Measurements from ENCODE around the gene G3BP1. TPM values are rescaled to one million over a fixed set of nuclear protein-coding genes. Genes with fewer than 3 reads are reported as not detected.

Gene G3BP1
- total and polyA plus RNA-seq, 4 donors = 26.9 to 144 (median 62.7) TPM

GRCh38 chr5:151775025-151775606 lies 3.4 kb downstream of the G3BP1 start:
- DNase-seq (ENCODE audit: low spot score) = no peak
- TF ChIP-seq RXRA (IDR thresholded peaks at IDR 0.05) = no peak
- no peak for TF ChIP-seq HNF4A (conservative IDR thresholded peaks at IDR 0.05)
- no peak for TF ChIP-seq REST (IDR thresholded peaks at IDR 0.05)
- TF ChIP-seq ZBTB33 (IDR thresholded peaks at IDR 0.05) = no peak
- no peak for TF ChIP-seq MAX (IDR thresholded peaks at IDR 0.05)
- TF ChIP-seq ATF3 (IDR thresholded peaks at IDR 0.05) = no peak
- no peak for TF ChIP-seq HNF4G (IDR thresholded peaks at IDR 0.05)
- no peak for TF ChIP-seq FOXA2 (IDR thresholded peaks at IDR 0.05)
- TF ChIP-seq RAD21 (IDR thresholded peaks at IDR 0.05) = no peak
- no peak for TF ChIP-seq JUND (IDR thresholded peaks at IDR 0.05)
- no peak for TF ChIP-seq TAF1 (conservative IDR thresholded peaks at IDR 0.05)
- no peak for TF ChIP-seq SP1 (IDR thresholded peaks at IDR 0.05)
- no peak for TF ChIP-seq FOXA1 (IDR thresholded peaks at IDR 0.05)
- TF ChIP-seq CTCF (IDR thresholded peaks at IDR 0.05; ENCODE audit: low read depth, low read length, missing input control) = no peak
- no peak for TF ChIP-seq GABPA (IDR thresholded peaks at IDR 0.05 in 1 of 2, conservative IDR thresholded peaks at IDR 0.05 in 1 of 2)
- Histone ChIP-seq H3K36me3 (ENCODE audit: control insufficient read depth in 4 of 4, insufficient read depth in 3 of 4, low read depth in 1 of 4, low read length in 3 of 4) (peaks cover 0 to 7% (median 0%) of the 10 kb centered on the region in 4 donors), H3K27ac (ENCODE audit: low read depth in 1 of 2, low read length in 2 of 2) (no peak overlapping the region), H3K4me3 (ENCODE audit: low read depth in 1 of 3, low read length in 3 of 3) (no peak overlapping the region), H3K9me3 (ENCODE audit: control insufficient read depth in 4 of 4, low read length in 3 of 4) (no peaks in the 10 kb centered on the region), H3K4me1 (ENCODE audit: control insufficient read depth in 4 of 4, insufficient read depth in 4 of 4, low read length in 3 of 4) (peaks cover 6 to 59% (median 33%) of the 10 kb centered on the region in 4 donors), H3K27me3 (ENCODE audit: control insufficient read depth in 4 of 4, insufficient read depth in 4 of 4, low read length in 3 of 4) (no peaks in the 10 kb centered on the region), H3K9ac (ENCODE audit: low read depth in 1 of 2, low read length in 2 of 2) (no peak overlapping the region)
- 45% methylated on average over 3 of the region's 3 CpGs for WGBS
